ENCODE measurements around the gene UBB.

UBB gene

GRCh38 chr17:16430650-16431049 is 49.8 kb downstream of the UBB start:
- no peak for DNase-seq
- in situ Hi-C loops (cut with HindIII; ENCODE audit: low pct_ligation_motif_present, low pct_unique_long_range_greater_than_20kb, low sequenced_read_pairs), result no loop called here

- in situ Hi-C loops (cut with HindIII; ENCODE audit: low pct_ligation_motif_present, low pct_unique_long_range_greater_than_20kb, low sequenced_read_pairs), result no loop called here
Observed at GRCh38 chr17:16432017-16432416, 51.1 kb downstream of the UBB start.

More at GRCh38 chr17:16432017-16432416, 51.1 kb downstream of the UBB start:
- DNase-seq, result no peak
